ENCODE results near the gene SAFB.

- TF ChIP-seq CTCF (conservative IDR thresholded peaks at IDR 0.05), result no peak
- TF ChIP-seq ZFX (IDR thresholded peaks at IDR 0.05), result no peak
Measured at GRCh38 chr19:5683177-5683886, 60.4 kb downstream of the SAFB start.
